Measurements from ENCODE around the gene CACNB3. TPM values are rescaled to one million over a fixed set of nuclear protein-coding genes. Genes with fewer than 3 reads are reported as not detected.

Gene CACNB3
- total and polyA plus RNA-seq, 2 donors (not counting 1 experiment from before 2014, with no cell fraction given): 1.6 to 4.0 TPM

GRCh38 chr12:48827513-48828096 is 9.3 kb downstream of the CACNB3 start:
- Histone ChIP-seq H2AFZ (ENCODE audit: insufficient read depth, low read depth, low read length, poor library complexity, severe bottlenecking) (no peak overlapping the region), H3K4me3 (ENCODE audit: control extremely low read depth in 1 of 5, extremely low read depth in 1 of 5, insufficient read depth in 1 of 5, low read depth in 2 of 5, low read length in 4 of 5) (no peak overlapping the region), H3K27ac (ENCODE audit: low read length in 2 of 2) (no peak overlapping the region), H3K9ac (ENCODE audit: low read length) (no peak overlapping the region), H4K20me1 (ENCODE audit: control insufficient read depth, insufficient read depth, low read length, poor library complexity, severe bottlenecking) (peaks cover 25% of the 10 kb centered on the region), H3K79me2 (ENCODE audit: control insufficient read depth, insufficient read depth, low read length) (no peaks in the 10 kb centered on the region), H3K4me1 (ENCODE audit: control insufficient read depth in 2 of 2, insufficient read depth in 2 of 2, low read length in 2 of 2) (no peaks in the 10 kb centered on the region), H3K27me3 (replicated peaks in 1 of 4; ENCODE audit: control extremely low read depth in 1 of 4, control insufficient read depth in 3 of 4, insufficient read depth in 4 of 4, low read length in 3 of 4) (no peaks in the 10 kb centered on the region), H3K36me3 (replicated peaks in 1 of 2; ENCODE audit: control extremely low read depth in 1 of 2, control insufficient read depth in 1 of 2, extremely low read depth in 1 of 2, insufficient read depth in 2 of 2, low read length in 1 of 2) (peaks cover 5 to 43% of the 10 kb centered on the region in 2 experiments), H3K9me3 (ENCODE audit: control extremely low read depth in 1 of 3, control insufficient read depth in 2 of 3, insufficient read depth in 1 of 3, low read length in 2 of 3) (no peaks in the 10 kb centered on the region), H3K4me2 (replicated peaks; ENCODE audit: low read depth, low read length, poor library complexity, severe bottlenecking) (no peak overlapping the region)
- no peak for ATAC-seq (ENCODE audit: low read depth)
- intact Hi-C loops (cut with micrococcal nuclease): no loop called here
- Mint-ChIP-seq H3K27me3 (no peaks in the 10 kb centered on the region), H3K4me3 (no peak overlapping the region), H3K4me1 (no peaks in the 10 kb centered on the region), H3K9me3 (ENCODE audit: insufficient read depth) (no peaks in the 10 kb centered on the region), H3K27ac (no peak overlapping the region)
- DNase-seq: no peak
- POLR2A ChIA-PET: no interaction called here
- CTCF ChIA-PET: interaction anchor here (1.0 to 1.4 kb wide), 5 partner anchors 8 to 97 kb away, joined by 3 to 4 read pairs (median 3); no protein-coding TSS in a partner anchor
- 97% methylated on average over 17 of the region's 17 CpGs for WGBS (ENCODE audit: insufficient coverage)
- no peak for TF ChIP-seq EZH2 (IDR thresholded peaks at IDR 0.05; ENCODE audit: borderline replicate concordance, insufficient read depth, low read depth, low read length, poor library complexity, severe bottlenecking)
- TF ChIP-seq, protein P1, sequence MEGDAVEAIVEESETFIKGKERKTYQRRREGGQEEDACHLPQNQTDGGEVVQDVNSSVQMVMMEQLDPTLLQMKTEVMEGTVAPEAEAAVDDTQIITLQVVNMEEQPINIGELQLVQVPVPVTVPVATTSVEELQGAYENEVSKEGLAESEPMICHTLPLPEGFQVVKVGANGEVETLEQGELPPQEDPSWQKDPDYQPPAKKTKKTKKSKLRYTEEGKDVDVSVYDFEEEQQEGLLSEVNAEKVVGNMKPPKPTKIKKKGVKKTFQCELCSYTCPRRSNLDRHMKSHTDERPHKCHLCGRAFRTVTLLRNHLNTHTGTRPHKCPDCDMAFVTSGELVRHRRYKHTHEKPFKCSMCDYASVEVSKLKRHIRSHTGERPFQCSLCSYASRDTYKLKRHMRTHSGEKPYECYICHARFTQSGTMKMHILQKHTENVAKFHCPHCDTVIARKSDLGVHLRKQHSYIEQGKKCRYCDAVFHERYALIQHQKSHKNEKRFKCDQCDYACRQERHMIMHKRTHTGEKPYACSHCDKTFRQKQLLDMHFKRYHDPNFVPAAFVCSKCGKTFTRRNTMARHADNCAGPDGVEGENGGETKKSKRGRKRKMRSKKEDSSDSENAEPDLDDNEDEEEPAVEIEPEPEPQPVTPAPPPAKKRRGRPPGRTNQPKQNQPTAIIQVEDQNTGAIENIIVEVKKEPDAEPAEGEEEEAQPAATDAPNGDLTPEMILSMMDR (IDR thresholded peaks at IDR 0.05): no peak

- no peak overlapping the region for H3K27ac Mint-ChIP-seq
- WGBS (ENCODE audit: insufficient coverage): 92% methylated on average over 2 of the region's 2 CpGs
- intact Hi-C loops (cut with micrococcal nuclease): no loop called here
These were observed 10.0 kb downstream of the CACNB3 start for GRCh38 chr12:48828293-48828692.

More at GRCh38 chr12:48828293-48828692, 10.0 kb downstream of the CACNB3 start:
- Histone ChIP-seq H4K20me1 (ENCODE audit: control insufficient read depth, insufficient read depth, low read length, poor library complexity, severe bottlenecking) (peaks cover 25% of the 10 kb centered on the region), H3K9me3 (ENCODE audit: control extremely low read depth in 1 of 3, control insufficient read depth in 2 of 3, insufficient read depth in 1 of 3, low read length in 2 of 3) (no peaks in the 10 kb centered on the region), H3K4me1 (ENCODE audit: control insufficient read depth in 2 of 2, insufficient read depth in 2 of 2, low read length in 2 of 2) (no peaks in the 10 kb centered on the region), H3K27me3 (replicated peaks in 1 of 4; ENCODE audit: control extremely low read depth in 1 of 4, control insufficient read depth in 3 of 4, insufficient read depth in 4 of 4, low read length in 3 of 4) (no peaks in the 10 kb centered on the region), H3K79me2 (ENCODE audit: control insufficient read depth, insufficient read depth, low read length) (no peaks in the 10 kb centered on the region), H3K4me2 (replicated peaks; ENCODE audit: low read depth, low read length, poor library complexity, severe bottlenecking) (no peak overlapping the region), H3K36me3 (replicated peaks in 1 of 2; ENCODE audit: control extremely low read depth in 1 of 2, control insufficient read depth in 1 of 2, extremely low read depth in 1 of 2, insufficient read depth in 2 of 2, low read length in 1 of 2) (peaks cover 6 to 50% of the 10 kb centered on the region in 2 experiments), H3K9ac (ENCODE audit: low read length) (no peak overlapping the region), H3K27ac (ENCODE audit: low read length in 2 of 2) (no peak overlapping the region), H2AFZ (ENCODE audit: insufficient read depth, low read depth, low read length, poor library complexity, severe bottlenecking) (no peak overlapping the region), H3K4me3 (ENCODE audit: control extremely low read depth in 1 of 5, extremely low read depth in 1 of 5, insufficient read depth in 1 of 5, low read depth in 2 of 5, low read length in 4 of 5) (no peak overlapping the region)
- Mint-ChIP-seq H3K27me3 (no peaks in the 10 kb centered on the region), H3K4me3 (no peak overlapping the region), H3K9me3 (ENCODE audit: insufficient read depth) (no peaks in the 10 kb centered on the region), H3K4me1 (no peaks in the 10 kb centered on the region)
- CTCF ChIA-PET: interaction anchor here (1.0 to 1.4 kb wide), 4 partner anchors 9 to 96 kb away, joined by 3 to 4 read pairs (median 3); no protein-coding TSS in a partner anchor
- ATAC-seq (ENCODE audit: low read depth) (no peak), DNase-seq (no peak)
- TF ChIP-seq, protein P1 (IDR thresholded peaks at IDR 0.05): no peak
- no peak for TF ChIP-seq EZH2 (IDR thresholded peaks at IDR 0.05; ENCODE audit: borderline replicate concordance, insufficient read depth, low read depth, low read length, poor library complexity, severe bottlenecking)
- POLR2A ChIA-PET: no interaction called here
